HG03469 (cell line): ENCODE data around the gene CASP7.

ENCODE experiments used
- ATAC-seq: cut with Tn5 transposase; IDR thresholded peaks from one replicate; pipeline ENCODE4 v1.9.1; 2021; ENCODE audit warnings: mild to moderate bottlenecking, moderate library complexity, moderate number of reproducible peaks; ENCODE audit not compliant: unreplicated experiment

CASP7 gene

DNA sequence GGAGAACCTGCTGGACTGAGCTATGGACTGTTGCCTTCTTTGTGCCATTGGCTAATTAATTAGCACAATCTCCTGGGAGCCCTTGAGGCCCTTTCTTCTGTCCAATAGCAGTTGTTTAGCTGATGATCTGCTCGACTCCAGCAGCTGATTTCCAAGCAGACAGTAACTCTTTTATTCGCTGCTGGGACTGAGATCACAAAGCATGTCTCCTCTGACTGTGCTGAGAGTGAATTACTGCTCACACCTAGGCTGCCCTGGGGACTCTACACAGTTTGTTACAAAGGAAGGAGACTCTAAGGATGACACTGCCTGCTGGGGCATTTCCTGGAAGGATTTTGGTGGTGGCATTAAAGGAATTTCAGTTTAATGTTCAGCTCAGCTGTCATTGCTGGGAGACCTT, 31.4 kb downstream of the CASP7 start:
- ATAC-seq = no peak

DNA sequence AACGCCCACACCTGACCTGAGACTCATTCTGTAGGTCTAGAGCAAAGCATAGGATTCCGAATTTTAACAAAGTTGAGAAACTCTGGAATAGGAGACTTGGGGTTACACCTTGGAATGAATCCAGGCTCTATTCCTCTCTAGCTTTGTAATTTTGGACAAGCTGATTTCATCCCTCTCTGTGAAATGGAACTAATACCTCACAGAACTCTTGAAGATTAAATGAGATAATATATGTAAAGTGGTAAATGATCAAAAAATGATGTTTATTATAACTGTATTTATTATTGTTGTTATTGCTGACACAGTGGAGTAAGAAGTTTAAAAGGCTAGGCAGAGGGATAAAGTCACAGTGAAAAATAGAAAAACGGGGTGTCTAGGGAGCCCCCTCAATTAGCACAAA, 32.3 kb downstream of the CASP7 start:
- ATAC-seq = no peak

- ATAC-seq = no peak
These were observed 33.3 kb downstream of the CASP7 start for GRCh38 chr10:113712755-113713639.

- ATAC-seq = no peak
These were observed 33.9 kb downstream of the CASP7 start for GRCh38 chr10:113713640-113713982.

GRCh38 chr10:113716109-113716910, 36.6 kb downstream of the CASP7 start:
- ATAC-seq = no peak

GRCh38 chr10:113718969-113719822, 39.5 kb downstream of the CASP7 start:
- ATAC-seq = no peak

DNA sequence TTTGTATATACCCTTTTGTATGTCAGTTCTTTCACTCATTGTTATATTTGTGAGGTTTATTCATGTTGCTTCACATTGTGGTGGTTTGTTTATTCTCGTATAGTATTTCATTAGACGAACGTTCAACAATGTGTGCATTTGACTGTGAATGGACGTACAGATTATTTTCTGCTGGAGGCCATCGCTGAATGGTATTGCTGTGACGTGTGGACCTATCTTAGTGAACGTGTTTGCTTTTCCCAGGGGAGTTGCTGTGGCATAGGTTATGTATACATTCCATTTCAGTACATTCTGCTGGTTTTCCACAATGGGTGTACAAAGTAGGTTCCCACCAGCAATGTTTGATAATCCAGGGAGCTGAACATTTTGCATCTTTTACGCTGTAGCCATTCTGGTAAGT, 40.7 kb downstream of the CASP7 start:
- no peak for ATAC-seq

DNA sequence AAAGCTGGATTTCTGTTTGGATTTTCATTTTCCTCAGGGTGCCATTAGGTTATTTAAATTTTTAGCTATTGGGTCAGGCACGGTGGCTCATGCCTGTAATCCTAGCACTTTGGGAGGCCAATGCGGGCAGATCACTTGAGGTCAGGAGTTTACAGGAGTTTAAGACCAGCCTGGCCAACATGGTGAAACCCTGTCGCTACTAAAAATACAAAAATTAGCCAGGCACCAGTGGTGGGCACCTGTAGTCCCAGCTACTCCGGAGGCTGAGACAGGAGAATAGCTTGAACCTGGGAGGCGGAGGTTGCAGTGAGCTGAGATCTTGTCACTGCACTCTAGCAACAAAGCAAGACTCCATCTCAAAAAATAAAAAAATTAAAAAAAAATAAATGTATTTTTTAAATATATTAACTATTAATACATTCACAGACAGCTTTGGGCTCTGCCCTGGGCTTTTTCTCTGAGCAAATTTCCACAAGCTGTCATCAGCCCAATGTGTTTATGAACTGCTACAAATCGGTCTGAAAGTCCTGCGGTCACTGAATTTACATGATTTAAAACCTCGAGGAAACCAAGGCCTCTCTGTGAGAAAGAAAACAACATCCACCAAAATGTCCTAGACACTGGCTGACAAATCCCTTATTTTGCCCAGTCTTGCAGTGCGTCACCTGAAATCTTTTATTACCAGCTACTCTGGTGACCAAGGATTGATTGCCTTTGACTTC, 52.6 kb downstream of the CASP7 start:
- no peak for ATAC-seq

GRCh38 chr10:113732966-113733365, 53.3 kb downstream of the CASP7 start:
- no peak for ATAC-seq

GRCh38 chr10:113733635-113734034, 53.9 kb downstream of the CASP7 start:
- ATAC-seq = no peak

GRCh38 chr10:113735913-113736312, 56.2 kb downstream of the CASP7 start:
- ATAC-seq = no peak

- no peak for ATAC-seq
These were observed 56.9 kb downstream of the CASP7 start for GRCh38 chr10:113736576-113736975.

DNA sequence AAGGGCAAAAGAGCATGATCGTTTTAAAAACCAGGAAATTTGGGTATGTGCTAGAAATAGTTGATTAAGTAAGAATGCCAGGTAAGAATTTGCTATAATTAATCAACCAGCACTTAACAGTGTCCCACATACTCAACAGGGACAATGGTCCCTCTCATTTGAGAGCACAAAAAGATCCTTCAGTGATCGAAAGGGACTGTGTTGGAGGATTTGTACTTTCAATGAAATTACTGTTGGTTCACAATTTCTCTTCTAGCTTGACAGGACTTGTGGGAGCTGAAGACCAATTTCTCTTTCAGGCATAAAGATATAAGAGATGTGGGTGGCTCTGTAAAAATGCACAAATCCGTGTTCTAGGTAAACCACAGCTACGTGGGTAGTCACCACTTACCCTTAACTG, 59.3 kb downstream of the CASP7 start:
- no peak for ATAC-seq

DNA sequence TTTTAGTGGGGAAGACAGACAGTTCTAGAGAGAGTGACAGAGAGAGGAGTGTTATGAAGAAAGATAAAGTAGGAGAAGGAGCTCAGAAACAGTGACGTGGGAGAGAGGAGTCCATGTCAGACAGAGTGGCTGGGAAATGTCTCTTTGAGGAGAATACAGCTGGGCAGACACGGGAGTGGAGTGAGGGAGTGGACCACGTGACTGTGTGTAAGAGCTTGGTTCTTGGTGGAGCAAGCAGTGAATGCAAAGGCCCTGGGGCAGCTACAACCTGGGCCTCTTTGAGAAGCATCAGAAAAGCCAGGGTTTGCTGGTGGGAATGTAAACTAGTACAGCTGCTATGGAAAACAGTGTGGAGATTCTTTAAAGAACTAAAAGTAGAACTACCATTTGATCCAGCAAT, 59.9 kb downstream of the CASP7 start:
- ATAC-seq = no peak

GRCh38 chr10:113740850-113741249, 61.1 kb downstream of the CASP7 start:
- no peak for ATAC-seq

DNA sequence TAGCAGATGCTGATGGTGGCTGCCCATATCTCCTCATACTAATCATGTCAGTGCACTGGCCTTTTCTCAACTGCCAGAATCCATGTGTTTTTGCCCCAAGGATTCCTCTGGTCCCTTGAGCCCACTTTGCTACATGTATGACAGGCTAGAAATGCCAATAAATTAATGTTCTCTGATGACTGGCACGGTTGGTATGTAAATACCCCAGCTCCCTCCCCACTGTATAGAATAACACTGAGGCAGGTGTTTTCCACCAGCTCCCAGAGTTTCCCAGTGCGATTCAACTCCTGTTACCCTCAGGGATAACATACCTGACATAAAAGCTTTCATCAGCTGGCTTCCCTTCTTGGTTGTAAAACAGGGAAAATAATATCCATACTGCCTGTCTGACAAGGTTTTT, 62.8 kb downstream of the CASP7 start:
- no peak for ATAC-seq

- ATAC-seq = no peak
These were observed 63.9 kb downstream of the CASP7 start for GRCh38 chr10:113743594-113743993.

DNA sequence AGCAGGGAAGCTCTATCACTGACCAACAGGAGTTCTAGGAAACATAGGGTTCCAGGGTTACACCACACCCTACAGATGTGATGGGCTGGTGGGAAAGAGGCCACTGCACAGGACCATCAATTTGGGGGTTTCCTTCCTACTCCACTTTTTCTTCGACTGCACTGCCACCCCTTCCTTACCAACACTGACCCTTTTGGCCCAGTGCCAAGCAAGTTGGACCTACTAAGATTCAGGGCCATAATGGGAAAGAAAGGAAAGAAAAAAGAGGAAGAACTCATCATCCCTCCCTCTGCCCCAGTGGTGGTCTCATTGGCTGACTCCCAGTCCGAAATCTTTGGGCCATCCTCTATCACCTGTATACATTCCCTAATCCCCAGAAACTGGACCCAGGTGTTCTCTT, 65.7 kb downstream of the CASP7 start:
- ATAC-seq = no peak

DNA sequence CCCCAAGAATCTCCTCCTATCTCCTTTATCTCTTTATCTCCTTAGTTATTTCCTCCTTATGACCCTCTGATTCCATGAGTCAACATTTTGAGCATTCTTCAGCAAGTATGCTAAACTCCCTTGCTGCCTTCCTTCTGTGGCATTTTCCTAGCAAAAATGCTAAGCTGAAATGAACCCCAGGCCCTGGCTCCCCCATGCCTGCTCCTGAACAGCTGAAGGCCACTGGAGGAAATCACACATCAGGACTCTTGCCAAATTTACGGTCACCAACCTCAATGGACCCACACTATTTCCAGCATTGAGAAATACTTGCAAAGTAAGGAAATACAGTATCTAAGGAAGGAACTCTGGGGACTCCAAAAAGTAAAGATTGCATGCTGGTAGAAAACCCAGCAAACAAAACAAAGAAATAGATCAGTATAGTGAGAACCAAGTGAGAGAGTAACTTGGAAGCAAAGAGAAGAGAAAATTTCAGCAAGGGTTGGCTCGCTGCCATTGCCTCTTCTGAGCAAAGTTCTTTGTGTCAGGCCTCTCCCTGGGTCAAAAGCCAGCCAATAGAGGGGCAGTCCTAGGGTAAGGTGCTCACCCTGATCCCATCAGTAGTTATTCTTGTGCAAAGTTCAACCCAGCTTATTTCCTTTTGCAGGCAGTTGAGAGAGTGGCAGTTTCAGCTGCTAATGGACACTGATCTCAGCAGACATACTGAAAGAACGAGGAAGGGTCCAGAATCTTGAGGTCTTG, 66.7 kb downstream of the CASP7 start:
- no peak for ATAC-seq

DNA sequence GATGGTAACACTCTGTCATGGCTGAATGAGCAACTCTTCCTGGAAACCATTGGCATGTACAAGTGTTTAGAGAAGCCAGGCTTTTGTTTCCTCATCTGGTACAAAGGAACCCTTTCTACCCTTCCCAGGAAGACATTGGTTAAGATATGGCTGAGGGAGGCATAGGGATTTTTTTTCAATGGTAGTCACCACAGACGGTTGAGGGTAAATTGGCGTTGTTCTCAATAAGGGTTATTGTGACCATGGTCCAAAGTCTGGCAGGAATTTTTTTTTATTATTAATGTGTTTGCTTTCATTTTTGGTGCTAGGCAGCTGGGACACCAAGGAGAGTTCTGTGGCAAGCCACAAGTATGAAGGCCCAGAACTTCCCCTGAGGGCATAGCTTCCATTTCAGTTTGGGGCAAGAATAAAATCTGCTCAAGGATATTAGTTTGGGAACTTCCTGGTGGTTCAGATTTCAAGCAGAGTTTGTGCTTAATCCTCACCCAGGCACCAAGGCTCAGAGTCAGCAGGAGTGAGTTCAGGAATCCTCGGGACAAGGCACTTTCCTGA, 71.5 kb downstream of the CASP7 start, which contains the start of gene PLEKHS1:
TSS of gene PLEKHS1 (plus strand) at position 502 of the 552 bp plus-strand sequence. CDS start 3,596 bp downstream, outside the sequence.
- ATAC-seq = no peak
